Mucosa of stomach (tissue), 1 donor: ENCODE data around the gene YPEL3.

Experiments
- H3K27me3 ChIP-seq: one replicate; pipeline ENCODE4 v1.7.0; 2013; ENCODE audit warnings: mild to moderate bottlenecking, low read length; ENCODE audit not compliant: control insufficient read depth, insufficient read depth
- H3K36me3 ChIP-seq: one replicate; pipeline ENCODE4 v1.7.0; 2013; ENCODE audit warnings: low read length; ENCODE audit not compliant: control insufficient read depth, insufficient read depth
- H3K4me1 ChIP-seq: one replicate; pipeline ENCODE4 v1.7.0; 2013; ENCODE audit warnings: mild to moderate bottlenecking, low read length; ENCODE audit not compliant: control insufficient read depth, insufficient read depth
- H3K4me3 ChIP-seq: one replicate; pipeline ENCODE4 v1.7.0; 2013; ENCODE audit warnings: low read length
- H3K9ac ChIP-seq: one replicate; pipeline ENCODE4 v1.7.0; 2013; ENCODE audit warnings: mild to moderate bottlenecking, low read length, moderate library complexity
- H3K9me3 ChIP-seq: one replicate; pipeline ENCODE4 v1.7.0; 2013; ENCODE audit warnings: mild to moderate bottlenecking, low read length, moderate library complexity; ENCODE audit not compliant: control insufficient read depth
- donor health status: Pancreatic carcinoma.

YPEL3 gene

GRCh38 chr16:30085820-30086219 lies 10.2 kb downstream of the YPEL3 start:
- peaks cover 28% of the 10 kb centered on the region for H3K36me3 ChIP-seq
- H3K9me3 ChIP-seq = no peaks in the 10 kb centered on the region
- H3K4me1 ChIP-seq = peaks cover 16% of the 10 kb centered on the region
- no peak overlapping the region for H3K4me3 ChIP-seq
- H3K9ac ChIP-seq = no peak overlapping the region
- H3K27me3 ChIP-seq = no peaks in the 10 kb centered on the region

- H3K4me3 ChIP-seq = no peak overlapping the region
- H3K9me3 ChIP-seq = no peaks in the 10 kb centered on the region
- no peaks in the 10 kb centered on the region for H3K27me3 ChIP-seq
- peaks cover 13% of the 10 kb centered on the region for H3K4me1 ChIP-seq
- no peak overlapping the region for H3K9ac ChIP-seq
- H3K36me3 ChIP-seq = peaks cover 28% of the 10 kb centered on the region
Observed at GRCh38 chr16:30085247-30085646, 10.8 kb downstream of the YPEL3 start.

GRCh38 chr16:30084816-30085159 lies 11.2 kb downstream of the YPEL3 start:
- H3K27me3 ChIP-seq = no peaks in the 10 kb centered on the region
- no peak overlapping the region for H3K4me3 ChIP-seq
- H3K9me3 ChIP-seq = no peaks in the 10 kb centered on the region
- peaks cover 28% of the 10 kb centered on the region for H3K36me3 ChIP-seq
- peaks cover 9% of the 10 kb centered on the region for H3K4me1 ChIP-seq
- no peak overlapping the region for H3K9ac ChIP-seq

- no peaks in the 10 kb centered on the region for H3K27me3 ChIP-seq
- no peak overlapping the region for H3K9ac ChIP-seq
- no peaks in the 10 kb centered on the region for H3K9me3 ChIP-seq
- H3K4me1 ChIP-seq = peaks cover 7% of the 10 kb centered on the region
- no peak overlapping the region for H3K4me3 ChIP-seq
- peaks cover 28% of the 10 kb centered on the region for H3K36me3 ChIP-seq
Observed at GRCh38 chr16:30084096-30084815, 11.8 kb downstream of the YPEL3 start.

GRCh38 chr16:30083216-30084055 lies 12.6 kb downstream of the YPEL3 start:
- Histone ChIP-seq H3K4me3 (no peak overlapping the region), H3K27me3 (no peaks in the 10 kb centered on the region), H3K36me3 (peaks cover 32% of the 10 kb centered on the region), H3K4me1 (peaks cover 8% of the 10 kb centered on the region), H3K9ac (no peak overlapping the region), H3K9me3 (no peaks in the 10 kb centered on the region)

- Histone ChIP-seq H3K4me1 (peaks cover 15% of the 10 kb centered on the region), H3K36me3 (peaks cover 40% of the 10 kb centered on the region), H3K9me3 (no peaks in the 10 kb centered on the region), H3K27me3 (no peaks in the 10 kb centered on the region), H3K9ac (no peak overlapping the region), H3K4me3 (no peak overlapping the region)
Observed at GRCh38 chr16:30082545-30083090, 13.4 kb downstream of the YPEL3 start.

GRCh38 chr16:30079480-30079879 lies 16.5 kb downstream of the YPEL3 start:
- no peaks in the 10 kb centered on the region for H3K27me3 ChIP-seq
- peaks cover 33% of the 10 kb centered on the region for H3K4me1 ChIP-seq
- no peak overlapping the region for H3K9ac ChIP-seq
- H3K9me3 ChIP-seq = no peaks in the 10 kb centered on the region
- no peak overlapping the region for H3K4me3 ChIP-seq
- peaks cover 40% of the 10 kb centered on the region for H3K36me3 ChIP-seq

- no peak overlapping the region for H3K4me3 ChIP-seq
- H3K27me3 ChIP-seq = no peaks in the 10 kb centered on the region
- H3K9ac ChIP-seq = no peak overlapping the region
- peaks cover 33% of the 10 kb centered on the region for H3K4me1 ChIP-seq
- peaks cover 33% of the 10 kb centered on the region for H3K36me3 ChIP-seq
- no peaks in the 10 kb centered on the region for H3K9me3 ChIP-seq
Observed at GRCh38 chr16:30078744-30079143, 17.3 kb downstream of the YPEL3 start.

- no peaks in the 10 kb centered on the region for H3K27me3 ChIP-seq
- no peaks in the 10 kb centered on the region for H3K9me3 ChIP-seq
- peaks cover 33% of the 10 kb centered on the region for H3K4me1 ChIP-seq
- H3K9ac ChIP-seq = peak overlapping the region; percentile 89
- H3K36me3 ChIP-seq = peaks cover 25% of the 10 kb centered on the region
- no peak overlapping the region for H3K4me3 ChIP-seq
Observed at GRCh38 chr16:30077656-30078055, 18.4 kb downstream of the YPEL3 start.

- peak overlapping the region; percentile 89 for H3K9ac ChIP-seq
- H3K27me3 ChIP-seq = no peaks in the 10 kb centered on the region
- H3K9me3 ChIP-seq = no peaks in the 10 kb centered on the region
- peaks cover 17% of the 10 kb centered on the region for H3K36me3 ChIP-seq
- peak overlapping the region; percentile 62 for H3K4me3 ChIP-seq
- peaks cover 33% of the 10 kb centered on the region for H3K4me1 ChIP-seq
Observed at GRCh38 chr16:30076276-30076791, 19.7 kb downstream of the YPEL3 start.

- Histone ChIP-seq H3K4me1 (peaks cover 28% of the 10 kb centered on the region), H3K36me3 (peaks cover 17% of the 10 kb centered on the region), H3K4me3 (peak within 1 kb of the TSS; percentile 74), H3K9ac (peak within 1 kb of the TSS; percentile 89), H3K27me3 (no peaks in the 10 kb centered on the region), H3K9me3 (no peaks in the 10 kb centered on the region)
Observed at GRCh38 chr16:30075503-30076275, 20.3 kb downstream of the YPEL3 start, which contains the start of gene PPP4C. Gene PPP4C (plus strand): TSS chr16:30075994. CDS start chr16:30076378, 384 bp downstream.
